Activated T-cell treated with anti-CD3 and anti-CD28 coated beads for 48 hours (primary cell): ENCODE data around the gene PTGR3.
A peak's percentile ranks its signal among the peaks of the same experiment; 100 is the strongest.

ENCODE experiments used
- DNase-seq: peaks from one replicate; pipeline ENCODE4 v3.0.0-alpha.2; 2020; ENCODE audit warnings: low read depth

PTGR3 gene

GRCh38 chr18:75214766-75215510 is 6.0 kb upstream of the PTGR3 start:
- DNase-seq: no peak

DNA sequence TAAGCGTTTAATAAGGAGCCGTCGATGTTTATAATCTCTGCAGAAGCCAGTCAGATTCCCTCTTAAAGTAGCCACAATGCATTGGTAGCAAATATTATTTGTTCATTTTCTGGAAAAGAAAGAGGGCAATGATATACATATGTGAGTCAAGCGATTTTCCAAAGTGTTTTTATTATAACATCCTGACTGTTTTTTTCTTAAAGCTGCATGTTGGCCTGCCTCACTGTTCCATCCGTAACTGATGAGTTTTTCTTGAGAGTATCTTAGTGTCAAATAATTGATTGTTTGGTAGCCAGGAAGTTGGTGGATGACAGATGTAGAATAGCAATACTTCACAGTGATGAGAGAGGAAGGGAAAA is 5.4 kb upstream of the PTGR3 start:
- no peak for DNase-seq

GRCh38 chr18:75213611-75214331 is 4.8 kb upstream of the PTGR3 start:
- DNase-seq: no peak

GRCh38 chr18:75212751-75213090 is 3.8 kb upstream of the PTGR3 start:
- no peak for DNase-seq

- DNase-seq: no peak
Observed at GRCh38 chr18:75211953-75212750, 3.2 kb upstream of the PTGR3 start.

GRCh38 chr18:75211626-75211952 is 2.6 kb upstream of the PTGR3 start:
- DNase-seq: no peak

DNA sequence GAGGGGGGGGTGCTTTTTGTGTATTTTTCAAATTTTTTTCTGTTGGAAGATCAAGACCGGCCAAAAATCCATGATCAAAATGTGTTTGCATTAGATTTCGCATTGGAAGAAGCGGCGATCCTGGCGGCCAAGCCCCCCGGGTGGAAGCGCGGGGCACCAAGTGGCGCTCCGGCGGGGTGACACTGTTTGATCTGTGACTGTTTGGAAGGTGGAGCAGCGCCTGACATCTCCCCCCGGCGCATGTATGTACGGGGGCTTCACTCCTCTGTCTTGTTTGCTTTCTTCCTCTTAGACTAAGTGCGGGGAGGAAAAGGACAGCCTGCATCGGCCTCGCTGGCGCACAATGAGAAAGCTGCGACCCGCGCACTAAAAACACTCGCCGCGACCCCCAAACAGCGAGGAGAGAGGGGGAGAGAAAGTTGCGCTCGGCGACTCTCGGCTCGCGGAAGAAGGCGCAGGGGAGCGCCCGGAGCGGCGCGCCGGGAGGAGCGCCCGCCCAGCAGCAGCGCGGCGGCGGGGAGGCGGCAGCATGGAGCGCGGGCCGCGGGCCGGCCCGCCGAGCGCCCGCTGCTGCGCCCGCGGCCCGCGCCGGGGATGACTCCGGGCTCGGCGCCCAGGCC is 2.2 kb upstream of the PTGR3 start:
- DNase-seq: no peak

DNA sequence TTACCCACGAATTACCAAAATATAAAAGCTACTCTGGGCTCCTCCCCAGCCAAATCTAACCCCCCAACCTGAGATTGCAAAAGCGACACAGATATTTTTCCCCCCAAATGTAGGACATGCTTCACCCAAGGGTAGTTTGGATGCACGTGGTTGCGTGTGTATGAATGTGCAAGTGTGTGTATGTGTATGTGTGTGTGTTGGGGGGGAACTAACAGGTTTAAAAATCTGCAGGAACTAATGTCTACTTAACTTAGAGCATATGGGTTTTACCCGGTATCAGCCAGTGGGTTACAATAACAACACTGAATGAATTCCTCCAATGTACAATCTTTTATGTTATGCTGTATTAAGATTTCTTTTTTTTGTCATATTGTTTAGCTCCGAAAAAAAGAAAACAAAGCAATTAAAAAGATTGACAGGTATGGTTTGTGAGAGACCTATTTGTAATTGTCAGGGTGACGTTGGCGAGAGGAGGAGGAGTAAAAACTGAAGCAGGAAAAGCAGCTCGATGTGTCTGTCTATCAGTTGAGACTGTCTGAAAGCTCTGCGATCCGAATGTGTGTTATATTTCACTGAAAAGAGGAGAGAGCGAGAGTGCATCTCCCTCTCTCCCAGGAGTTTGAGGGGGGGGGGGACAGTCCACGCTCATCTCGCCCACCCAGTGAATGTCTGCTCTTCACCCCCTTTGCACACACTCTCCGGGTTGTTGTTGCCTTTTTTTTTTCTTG is 1.5 kb upstream of the PTGR3 start, which contains the start of gene TSHZ1:
TSS of gene TSHZ1 (plus strand) at position 524 of the 728 bp plus-strand sequence. CDS start 1,080 bp downstream, outside the sequence.
- peak; percentile 25 for DNase-seq

- DNase-seq: no peak
Observed at GRCh38 chr18:75209951-75210258, 966 bp upstream of the PTGR3 start.

DNA sequence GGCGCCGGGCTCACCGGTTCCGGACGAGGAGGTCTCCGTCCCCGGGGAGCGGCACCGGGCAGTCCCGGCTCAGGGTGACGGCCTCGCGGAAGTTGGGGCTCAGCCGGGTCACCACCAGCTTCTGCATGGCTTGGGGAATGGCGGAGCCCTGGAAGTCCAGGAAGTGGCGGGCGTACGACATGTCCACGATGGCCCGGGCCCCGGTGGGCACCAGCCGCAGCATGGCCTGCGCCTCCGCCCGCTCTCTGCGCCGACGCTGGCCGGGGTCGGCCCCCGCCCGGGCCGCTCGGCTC is 157 bp downstream of the PTGR3 start:
- no peak for DNase-seq

GRCh38 chr18:75208155-75208835 is 644 bp downstream of the PTGR3 start:
- peak; percentile 39 for DNase-seq

GRCh38 chr18:75207310-75208154 is 1.4 kb downstream of the PTGR3 start:
- DNase-seq: peak; percentile 30

DNA sequence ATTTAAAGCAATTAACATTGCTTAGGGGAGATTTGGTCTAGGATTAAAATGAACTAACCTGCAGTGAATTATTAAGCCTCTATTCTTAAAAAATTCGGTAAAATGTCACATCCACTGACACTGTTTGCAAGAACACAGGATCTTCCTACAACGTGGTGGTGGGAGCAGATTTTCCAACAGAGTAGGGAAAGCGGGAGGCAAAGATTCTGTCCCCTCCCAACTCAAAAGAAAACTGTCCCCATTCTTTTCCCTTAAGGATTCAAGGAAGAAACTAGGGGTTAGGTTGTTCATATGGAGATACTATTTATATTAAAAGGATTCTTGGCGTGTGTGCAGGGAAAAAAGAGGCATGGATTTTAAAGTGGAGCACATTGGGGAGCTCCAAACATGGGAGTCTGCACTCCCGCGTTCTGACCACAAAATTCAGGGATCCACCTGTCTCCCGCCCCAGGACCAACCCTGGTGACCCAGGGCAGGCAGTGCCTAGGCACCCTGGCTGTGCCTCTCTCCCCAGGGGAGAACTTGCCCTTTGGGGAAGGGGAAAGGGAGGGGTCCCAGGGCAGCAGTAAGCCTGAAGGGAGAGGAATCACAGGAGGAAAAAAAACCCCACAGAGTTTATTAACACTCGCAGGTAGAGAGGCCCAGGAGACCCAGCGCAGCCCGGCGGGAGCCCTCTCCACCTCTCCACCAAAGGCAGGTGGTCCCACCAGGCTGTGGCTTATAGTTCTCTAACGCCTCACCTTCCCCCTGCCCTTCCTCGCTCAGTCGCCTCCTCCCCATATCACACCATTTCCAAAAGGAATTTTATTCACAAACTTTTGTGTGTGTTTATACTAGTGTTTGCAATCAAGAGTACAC is 2.3 kb downstream of the PTGR3 start:
- DNase-seq: no peak

- DNase-seq: no peak
Observed at GRCh38 chr18:75205514-75206132, 3.3 kb downstream of the PTGR3 start.

DNA sequence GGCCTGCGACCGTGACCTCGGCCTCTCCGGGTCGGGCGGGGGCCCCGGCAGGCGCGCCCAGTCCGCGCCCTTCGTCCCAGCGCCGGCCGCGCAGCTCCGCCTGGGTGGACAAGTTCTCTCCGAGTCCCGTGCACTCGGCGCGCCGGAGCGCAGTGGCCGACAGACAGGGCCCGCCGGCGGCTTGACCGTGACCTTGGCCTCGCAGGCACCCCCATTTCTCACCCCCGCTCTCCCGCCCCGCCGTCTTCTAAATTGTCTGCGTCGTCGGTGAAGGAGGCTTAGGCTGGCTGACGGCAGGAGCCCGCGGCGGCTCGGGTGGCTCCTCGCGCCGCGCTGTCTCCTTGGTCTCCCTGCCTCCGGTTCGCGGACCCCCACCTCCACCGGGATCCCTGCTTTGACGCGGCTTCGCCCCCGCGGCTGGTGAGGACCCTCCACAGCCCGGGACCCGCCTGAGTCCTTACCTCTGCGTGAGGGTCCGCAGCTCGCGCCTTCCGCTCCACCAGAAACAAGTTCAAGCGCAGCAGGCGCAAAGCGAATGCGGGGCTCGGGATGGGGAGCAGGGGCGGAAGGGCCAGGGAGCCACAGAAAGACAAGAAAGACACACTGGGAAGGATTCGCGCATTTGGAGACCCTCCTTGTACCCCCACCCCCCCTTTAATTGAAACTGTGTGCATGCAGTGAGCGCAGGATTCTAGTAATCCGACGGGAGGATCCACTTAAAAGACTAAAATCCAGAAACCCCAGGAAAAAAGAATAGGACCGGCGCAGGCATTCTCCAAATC is 4.0 kb downstream of the PTGR3 start:
- DNase-seq: no peak

DNA sequence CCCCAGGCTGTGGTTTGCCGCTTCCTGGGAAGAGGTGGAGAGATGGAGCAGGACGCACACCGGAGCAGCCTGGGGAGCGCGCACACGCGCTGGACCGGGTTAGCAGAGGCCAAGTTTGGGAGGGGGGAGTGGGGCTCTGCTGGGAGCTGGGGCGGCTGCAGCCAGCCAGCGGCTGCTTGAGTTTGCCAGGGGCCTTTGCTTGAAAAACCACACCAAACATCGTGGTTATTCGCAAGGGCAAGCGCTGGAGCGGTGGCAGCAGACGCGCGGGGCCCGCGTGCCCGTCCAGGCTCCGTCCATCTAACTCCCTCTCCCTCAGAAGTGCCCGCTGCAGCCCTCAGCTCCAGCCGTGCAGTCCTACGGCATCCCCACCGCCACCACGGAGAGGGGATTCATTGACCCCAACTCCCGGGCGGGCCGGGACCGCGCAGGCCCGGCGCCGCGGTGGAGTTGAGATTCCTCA is 4.6 kb downstream of the PTGR3 start:
- DNase-seq: no peak

DNA sequence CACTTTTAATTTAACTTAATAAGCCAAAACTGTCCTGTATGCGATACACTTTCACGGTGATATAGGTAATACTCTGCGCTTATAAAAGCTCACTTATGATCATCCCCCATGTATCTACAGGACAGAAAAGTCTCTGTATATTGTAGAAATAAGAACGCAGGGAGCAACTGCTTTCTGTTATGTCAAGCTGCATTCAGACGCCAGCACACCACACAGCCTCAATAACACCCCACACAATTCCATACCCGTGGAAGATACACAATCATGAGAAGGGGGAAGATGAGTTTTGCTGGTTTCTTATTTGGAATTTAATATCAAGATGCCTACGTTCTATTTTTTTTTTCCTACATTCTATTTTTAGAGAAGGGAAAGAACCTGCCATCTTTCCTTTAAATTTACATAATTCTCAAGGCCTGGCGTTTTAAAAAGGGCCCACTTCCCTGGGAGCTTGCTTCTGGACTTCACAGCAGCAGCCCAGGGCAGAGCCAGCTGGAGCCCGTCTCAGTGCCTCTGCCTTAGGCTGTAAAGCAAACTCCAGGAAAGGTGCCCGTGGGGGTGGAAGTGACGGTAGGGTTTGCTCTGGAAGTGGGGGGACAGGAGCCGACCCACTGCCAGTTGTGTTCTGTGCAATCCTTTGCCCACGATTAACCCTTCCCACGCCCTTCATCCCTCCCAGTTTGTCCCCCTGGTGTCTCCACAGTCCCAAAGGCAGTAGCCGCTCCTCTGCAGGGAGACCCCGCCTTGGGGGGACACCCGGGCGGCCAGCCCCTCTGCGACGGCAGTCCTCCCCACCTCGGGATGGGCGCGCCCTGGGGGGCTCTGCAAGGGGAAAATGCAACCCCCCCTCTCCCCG is 5.3 kb downstream of the PTGR3 start:
- no peak for DNase-seq
